Stimulated activated CD8-positive, alpha-beta memory T cell treated with anti-CD3 and anti-CD28 coated beads, Interleukin-4, amount 100 ng/mL, for 1 hour (primary cell): Measurements from ENCODE around the gene MKRN3.
A peak's percentile ranks its signal among the peaks of the same experiment; 100 is the strongest.

Experiments used
- DNase-seq, 2 donors: peaks; one replicate each; pipeline ENCODE4 v3.0.0-alpha.2; 2020; ENCODE audit warnings: low read depth in 2 of 2, low spot score in 1 of 2

Gene MKRN3

DNA sequence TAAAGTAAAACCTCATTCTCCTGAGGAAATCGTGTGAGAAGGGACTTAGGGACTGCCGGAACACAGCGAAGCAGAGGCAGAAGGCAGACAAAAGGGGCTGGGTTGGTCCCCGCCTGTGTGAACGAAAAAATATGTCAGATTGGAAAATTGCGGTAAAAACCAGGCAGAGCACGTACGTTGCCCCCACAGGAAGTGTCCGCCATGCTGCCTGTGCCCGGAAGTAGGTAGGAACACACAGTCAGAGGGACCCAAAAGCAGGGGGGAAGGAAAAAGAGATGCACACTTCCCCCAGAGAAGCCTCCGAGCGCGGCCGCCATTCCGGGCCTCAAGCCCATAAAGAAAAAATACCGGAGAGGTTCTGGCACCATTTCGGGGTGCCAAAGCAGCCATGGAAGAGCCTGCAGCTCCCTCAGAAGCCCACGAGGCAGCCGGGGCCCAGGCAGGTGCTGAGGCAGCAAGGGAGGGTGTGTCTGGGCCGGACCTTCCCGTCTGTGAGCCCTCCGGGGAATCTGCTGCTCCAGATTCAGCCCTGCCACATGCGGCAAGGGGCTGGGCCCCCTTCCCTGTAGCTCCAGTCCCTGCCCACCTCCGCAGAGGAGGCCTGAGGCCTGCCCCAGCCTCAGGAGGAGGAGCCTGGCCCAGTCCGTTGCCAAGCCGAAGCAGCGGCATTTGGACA is at the start of gene MKRN3:
Gene MKRN3 (plus strand): TSS at position 280 of the 676 bp plus-strand sequence. CDS start 109 bp downstream, at position 389.
- DNase-seq = peak in 1 of 2 donors; percentile 19

DNA sequence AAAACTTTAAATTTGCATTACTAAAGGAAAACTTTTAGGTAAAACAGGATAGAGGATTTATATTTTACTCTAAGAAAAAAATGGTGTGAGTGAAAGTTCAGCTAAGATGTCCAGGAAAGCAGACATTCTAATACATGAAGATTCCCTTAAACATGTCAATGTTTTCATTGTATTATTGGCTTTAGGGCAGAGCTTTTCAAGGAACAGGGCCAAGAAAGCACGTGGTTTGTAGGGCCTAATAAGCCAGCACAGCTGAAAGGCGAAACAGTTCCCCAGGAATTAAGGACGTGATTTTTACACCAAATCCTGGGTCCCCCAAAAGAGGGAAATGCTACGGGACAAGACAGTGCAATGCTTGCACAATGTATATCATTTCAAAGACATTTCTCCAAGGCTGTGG is 48.6 kb upstream of the MKRN3 start:
- DNase-seq = no peak

DNA sequence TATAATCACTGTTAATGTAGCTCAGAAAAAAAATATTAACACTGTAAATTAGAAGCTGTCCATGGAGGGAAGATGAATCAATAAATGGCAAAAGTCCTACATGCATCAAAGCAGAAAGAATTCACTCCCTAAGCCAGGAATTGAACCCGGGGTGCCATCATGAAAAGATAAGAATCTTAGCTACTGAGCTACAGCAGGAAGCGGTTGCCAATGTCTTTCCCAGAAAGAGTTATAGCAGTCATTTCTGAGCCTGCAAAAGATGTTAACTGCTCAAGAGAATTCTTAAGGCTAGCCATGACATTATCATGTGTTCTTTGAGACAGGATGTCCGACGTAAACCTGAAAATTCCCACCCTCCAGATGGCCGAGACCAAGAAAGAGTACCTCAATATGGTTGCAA is 47.4 kb upstream of the MKRN3 start:
- no peak for DNase-seq

DNA sequence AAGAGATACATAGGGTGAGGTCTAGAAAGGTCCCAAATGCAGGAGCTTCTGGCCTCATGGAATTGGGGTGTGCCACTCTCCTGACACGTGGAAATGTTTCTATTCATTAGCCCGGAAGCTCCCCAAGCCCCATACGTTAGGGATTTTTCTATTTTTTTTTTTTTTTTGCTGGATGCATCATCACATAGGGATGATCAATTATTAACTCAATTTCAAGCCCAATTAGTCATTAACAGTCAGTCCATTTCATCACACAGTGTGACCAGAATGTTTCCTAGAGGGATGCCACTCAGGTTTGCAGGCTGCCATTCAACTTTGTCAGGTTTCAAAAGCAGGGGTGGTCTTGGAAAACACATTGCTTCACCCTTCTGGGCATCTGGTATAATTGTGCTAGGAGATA is 40.7 kb upstream of the MKRN3 start:
- no peak for DNase-seq

DNA sequence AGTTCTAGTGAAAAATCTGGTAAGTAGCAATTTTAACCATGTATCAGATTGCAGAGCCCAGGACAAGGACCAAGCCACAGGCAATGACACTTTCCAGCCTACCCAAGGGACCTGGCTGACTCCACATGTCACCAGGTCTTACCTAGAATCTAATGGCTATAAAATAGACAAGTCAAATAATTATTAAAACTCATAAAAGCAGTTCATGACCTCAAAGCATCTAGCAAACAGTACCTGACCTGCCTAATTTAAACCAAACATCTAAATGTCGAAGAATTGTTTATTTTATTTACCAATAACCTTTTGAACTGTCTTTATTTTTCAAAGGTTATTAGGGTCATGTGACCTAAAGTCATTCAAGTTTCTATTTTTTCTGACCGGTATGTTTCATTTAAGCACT is 35.6 kb upstream of the MKRN3 start:
- no peak for DNase-seq

DNA sequence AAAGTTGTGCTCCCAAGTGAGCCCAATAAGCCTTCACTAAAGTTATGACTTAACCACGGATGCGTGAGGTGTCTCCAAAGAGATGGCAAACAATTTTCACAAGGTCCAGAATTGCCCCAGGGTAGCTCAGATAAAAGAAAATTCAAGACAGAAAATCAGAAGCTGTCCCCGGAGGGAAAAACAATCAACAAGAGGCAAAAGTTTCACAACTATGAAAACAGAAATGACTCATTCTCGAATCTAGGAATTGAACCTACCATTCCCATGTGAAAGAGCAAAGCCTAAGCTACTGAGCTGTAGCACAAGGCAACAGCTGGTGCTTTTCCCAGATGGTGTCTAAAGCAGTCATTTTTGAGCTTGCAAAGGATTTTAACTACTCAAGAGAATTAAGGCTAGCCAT is 33.5 kb upstream of the MKRN3 start:
- no peak for DNase-seq

DNA sequence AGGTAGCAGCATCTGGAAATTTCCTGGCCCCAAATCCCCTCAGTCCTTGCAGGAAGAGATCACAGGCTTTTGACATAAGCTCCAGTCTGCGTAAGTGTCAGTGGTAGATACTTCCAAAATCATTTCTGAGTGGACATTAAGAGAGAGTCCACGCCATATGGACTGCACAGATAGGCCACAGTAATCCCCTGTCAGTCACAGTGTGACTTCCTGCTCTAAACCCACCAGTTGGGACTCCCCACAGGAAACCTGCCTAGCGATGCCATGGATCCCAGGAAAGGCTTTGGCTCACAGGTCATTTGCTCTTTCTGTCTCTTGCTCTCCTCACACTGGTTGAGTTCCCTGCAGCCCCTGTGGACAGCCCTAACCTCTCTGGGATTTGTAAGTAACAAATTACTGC is 28.8 kb upstream of the MKRN3 start:
- DNase-seq = no peak

DNA sequence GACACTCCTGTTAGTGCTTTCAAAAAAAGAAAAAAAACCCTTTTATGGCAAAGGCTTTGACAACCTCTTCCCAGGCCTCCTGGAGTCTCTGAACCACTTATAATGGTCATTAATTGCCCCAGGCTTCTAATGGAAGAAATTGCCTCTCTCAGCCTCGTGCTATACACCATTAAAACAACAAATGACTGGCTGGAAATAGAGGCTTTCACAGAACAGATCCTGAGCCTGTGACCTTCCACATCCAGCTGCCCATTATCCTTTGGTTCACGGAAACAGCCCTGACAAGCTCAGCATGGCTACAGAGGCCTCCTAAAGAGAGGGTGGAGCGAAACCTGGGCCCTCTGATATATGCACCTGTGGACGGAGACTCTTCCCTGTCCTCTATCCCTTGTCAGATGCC is 26.8 kb upstream of the MKRN3 start:
- DNase-seq = no peak

DNA sequence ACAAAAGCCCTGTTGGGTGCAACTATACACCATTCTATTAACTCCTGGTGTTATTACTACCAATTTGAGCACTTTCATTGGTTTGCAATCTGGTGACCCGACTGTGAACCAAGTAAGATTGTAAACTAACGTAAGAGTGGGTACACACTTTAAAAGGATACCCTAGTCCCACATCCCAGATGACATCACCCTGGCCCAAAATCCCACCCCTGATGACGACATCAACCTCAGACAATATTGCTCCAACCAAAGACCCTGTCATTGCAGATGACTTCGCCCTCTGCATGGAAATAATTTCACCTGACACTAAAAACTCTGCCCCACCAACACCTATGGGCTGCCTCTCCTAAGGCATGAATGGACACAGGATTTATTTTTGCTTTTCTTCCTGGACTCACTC is 25.6 kb upstream of the MKRN3 start:
- no peak for DNase-seq

DNA sequence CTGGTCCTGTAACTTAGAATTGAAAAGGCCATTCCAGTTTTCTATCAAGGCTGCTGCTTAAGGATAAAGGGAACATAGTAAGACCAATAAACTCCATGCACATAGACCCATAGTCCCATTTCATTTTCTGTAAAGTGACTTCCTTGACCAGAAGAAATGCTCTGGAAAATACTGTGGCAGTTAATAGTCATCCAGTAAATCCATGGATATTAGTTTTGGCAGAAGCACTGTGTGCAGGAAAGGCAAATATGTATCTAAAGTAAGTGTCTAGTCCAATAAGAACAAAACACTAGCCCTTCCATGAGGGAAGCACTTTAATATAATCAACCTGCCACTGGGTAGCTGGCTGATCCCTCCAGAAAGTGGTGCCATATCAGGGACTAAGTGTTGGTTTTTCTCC is 19.3 kb upstream of the MKRN3 start:
- no peak for DNase-seq

DNA sequence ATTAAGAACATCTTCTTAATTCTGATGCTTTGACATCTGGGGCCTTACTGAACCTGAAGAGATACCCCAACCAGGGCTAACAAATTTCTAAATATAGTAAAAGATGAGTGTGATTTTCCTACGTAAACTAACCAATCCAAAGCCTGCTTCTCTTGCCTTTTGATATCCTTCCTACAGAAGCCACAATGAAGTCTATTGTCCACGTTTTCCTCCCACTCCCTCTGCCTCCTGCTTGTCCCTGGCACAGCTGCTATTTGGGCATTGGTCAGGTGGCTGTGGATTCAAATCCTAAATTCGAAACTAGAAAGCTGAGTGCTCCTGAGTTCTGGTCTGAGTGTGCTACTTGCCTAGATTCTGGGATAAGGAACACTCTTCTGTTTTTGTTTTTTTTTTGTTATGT is 17.4 kb upstream of the MKRN3 start:
- DNase-seq = no peak

DNA sequence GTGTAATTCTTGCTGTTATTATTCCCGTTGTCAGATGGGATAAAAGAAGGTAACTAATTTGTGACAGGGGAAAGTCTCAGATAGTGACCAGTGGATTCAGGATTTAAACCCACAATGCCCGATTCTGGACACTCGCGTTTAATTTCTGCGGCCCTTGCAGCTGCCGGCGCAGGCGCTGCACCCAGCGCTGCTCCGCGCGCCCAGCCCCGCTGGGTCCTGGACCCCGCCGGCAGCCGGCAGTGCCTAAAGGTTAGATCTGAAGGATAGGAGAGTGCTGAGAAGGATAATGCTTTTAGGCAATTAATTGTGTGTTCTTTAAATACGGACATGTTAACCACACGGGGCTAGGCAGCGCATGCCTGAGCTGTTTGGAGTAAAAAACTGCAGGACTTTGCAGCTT is 3.6 kb upstream of the MKRN3 start:
- no peak for DNase-seq

DNA sequence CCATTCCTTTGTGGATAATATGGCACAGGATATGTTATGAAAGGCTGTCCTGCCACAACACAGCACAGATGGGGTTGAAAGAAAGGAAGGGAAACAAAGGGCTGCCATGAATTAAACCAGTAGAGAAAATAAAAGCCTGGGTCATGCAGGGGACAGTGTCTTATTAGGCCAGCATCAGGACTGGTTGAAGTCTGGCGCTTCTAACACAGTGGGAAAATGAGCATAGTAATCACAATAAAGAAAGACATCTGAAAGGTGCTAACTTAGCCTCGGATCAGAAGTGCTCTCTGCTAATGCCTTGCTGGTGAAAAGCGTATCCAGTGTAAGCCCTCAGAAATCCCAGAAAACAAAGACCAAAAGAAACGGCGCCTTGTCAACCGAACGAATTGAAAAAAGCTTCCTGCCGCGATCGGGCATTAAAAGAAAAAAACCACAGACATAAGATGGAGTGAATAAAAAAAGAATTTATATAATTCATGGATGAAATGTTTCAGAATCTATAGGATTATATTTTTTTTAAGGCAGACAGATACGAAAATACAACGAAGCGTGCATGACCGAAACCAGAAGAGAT is 566 bp upstream of the MKRN3 start:
- DNase-seq = no peak

DNA sequence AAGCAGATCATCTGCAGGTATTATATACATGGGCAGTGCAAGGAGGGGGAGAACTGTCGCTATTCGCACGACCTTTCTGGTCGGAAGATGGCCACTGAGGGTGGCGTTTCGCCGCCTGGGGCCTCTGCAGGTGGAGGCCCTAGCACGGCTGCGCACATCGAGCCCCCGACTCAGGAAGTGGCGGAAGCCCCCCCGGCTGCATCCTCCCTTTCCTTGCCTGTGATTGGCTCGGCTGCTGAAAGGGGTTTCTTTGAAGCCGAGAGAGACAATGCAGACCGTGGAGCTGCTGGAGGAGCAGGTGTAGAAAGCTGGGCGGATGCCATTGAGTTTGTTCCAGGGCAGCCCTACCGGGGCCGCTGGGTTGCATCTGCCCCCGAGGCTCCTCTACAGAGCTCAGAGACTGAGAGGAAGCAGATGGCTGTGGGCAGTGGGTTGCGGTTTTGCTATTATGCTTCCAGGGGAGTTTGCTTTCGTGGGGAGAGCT is 639 bp downstream of the MKRN3 start:
- peak in 1 of 2 donors; percentile 2 for DNase-seq

DNA sequence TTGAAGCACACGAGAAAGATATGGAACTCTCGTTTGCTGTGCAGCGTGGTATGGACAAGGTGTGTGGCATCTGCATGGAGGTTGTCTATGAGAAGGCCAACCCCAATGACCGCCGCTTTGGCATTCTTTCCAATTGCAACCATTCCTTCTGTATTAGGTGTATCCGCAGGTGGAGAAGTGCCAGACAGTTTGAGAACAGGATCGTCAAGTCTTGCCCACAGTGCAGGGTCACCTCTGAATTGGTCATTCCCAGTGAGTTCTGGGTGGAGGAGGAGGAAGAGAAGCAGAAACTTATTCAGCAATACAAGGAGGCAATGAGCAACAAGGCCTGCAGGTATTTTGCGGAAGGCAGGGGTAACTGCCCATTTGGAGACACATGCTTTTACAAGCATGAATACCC is 1.2 kb downstream of the MKRN3 start:
- no peak for DNase-seq

DNA sequence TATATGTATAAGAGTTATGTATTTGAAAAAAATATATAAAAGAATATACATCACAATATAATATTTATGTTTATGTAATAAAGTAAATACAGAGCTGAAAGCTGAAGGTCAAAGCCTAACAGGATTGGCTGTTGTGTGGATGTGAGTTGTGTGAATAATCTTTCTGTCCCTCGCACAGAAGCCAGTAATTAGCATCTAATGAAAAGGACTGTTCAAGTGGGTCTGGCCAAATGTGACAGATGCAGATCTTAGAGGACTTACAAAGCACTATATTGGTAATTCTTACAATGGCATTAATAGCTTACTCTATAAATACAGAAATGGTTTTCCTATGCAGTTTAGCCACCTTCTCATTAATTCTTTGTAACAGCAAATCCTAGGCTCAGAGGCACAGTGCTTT is 2.4 kb downstream of the MKRN3 start:
- no peak for DNase-seq

DNA sequence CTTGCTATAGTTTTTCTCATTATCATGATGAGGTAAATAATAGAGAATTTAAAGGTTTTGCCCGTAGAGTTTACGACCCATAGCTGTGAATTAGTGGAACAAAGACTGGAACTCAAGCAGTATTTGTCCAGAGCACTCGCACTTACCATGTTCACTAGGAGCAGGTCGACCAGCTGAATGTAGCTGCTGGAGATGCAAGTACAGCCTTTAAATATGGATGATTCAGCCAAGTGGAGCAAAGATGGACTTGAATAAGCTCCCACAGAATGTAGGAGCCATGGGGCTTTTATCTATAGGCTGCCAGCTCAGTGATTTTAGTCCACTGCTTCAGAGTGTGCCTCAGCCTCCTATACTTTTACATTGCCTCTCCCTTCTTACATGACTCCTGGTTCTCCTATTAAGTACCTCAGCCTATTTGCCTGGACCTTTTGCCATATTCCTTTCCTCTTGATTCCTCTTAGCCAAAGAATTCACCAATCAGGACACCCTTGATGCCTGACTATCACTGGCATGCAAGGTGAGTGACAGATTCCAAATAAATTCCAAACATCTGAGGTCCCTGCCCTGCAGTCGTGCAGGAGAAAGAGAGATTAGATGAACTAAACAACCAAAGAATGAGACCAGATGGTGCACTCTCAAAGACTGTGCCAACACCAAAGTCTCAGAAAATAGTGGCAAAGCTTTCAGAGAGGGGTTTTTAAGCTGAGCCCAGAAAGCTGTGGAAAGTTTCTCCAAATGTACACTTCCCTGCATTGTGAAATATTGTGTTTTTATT is 3.9 kb downstream of the MKRN3 start:
- no peak for DNase-seq

DNA sequence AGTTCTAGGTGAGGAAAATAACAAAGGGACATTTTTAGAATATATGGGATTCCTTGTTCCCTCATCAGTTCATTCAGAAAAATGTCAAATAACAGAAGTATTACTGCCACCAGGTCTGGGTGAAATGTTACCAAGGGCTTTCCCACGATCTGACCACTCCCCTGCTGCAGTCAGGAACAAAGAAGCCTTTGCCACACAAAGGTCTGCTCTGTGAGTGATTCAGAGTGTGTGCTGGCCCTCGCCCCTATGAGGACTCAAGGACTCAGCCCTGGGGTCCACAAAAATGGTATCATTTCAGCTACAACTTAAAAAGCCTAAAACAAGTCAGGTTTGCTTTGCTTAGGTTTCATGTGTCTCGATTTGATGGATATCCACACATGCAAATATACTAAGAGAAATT is 5.0 kb downstream of the MKRN3 start:
- no peak for DNase-seq

DNA sequence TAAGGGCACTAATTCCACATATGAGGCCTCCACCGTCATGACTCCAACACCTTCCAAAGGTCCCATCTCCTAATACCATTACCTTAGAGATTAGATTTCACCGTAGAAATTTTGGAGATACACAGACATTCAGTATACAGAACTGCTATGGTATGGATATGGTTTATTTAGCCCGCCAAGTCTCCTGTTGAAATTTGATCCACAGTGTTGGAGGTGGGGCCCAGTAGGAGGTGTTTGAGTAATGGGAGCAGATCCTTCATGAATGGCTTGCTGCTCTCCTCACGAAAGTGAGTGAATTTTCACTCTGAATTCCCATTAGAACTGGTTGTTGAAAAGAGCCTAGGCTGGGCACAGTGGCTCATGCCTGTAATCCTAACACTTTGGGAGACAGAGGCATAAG is 7.4 kb downstream of the MKRN3 start:
- DNase-seq = no peak

DNA sequence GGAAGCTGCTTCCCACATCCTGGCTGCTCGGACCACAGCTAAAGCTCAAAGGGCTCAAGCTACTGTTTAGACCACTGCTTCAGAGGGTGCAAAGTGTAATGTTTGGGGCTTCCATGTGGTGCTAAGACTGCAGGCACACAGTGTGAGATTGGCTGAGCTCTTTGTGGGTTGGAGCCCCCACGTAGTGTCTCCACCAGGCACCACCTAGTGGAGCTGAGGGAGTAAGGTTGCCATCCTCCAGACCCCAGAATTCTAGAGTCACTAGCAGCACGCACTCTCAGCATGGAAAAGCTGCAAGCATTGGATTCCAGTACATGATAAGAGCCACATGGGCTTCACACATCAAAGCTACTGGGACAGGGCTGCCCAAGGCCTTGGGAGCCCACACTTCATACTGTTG is 9.3 kb downstream of the MKRN3 start:
- no peak for DNase-seq

DNA sequence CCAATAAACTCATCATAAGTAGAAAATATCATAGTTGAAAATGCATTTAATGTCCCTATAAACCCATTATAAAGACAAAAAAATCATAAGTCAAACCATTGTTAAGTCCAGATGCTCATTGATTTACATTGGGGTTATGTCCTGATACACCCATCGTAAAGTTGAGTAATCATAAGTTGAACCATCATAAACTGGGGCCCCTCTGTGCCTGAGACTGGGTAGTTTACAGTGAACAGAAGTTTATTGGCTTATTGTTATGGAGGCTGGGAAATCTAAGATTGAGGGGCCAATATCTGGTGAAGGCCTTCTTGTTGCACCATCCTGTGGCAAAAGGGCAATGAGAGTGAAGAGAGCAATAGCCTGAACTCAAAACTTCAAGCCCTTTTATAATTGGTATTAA is 10.6 kb downstream of the MKRN3 start:
- no peak for DNase-seq

DNA sequence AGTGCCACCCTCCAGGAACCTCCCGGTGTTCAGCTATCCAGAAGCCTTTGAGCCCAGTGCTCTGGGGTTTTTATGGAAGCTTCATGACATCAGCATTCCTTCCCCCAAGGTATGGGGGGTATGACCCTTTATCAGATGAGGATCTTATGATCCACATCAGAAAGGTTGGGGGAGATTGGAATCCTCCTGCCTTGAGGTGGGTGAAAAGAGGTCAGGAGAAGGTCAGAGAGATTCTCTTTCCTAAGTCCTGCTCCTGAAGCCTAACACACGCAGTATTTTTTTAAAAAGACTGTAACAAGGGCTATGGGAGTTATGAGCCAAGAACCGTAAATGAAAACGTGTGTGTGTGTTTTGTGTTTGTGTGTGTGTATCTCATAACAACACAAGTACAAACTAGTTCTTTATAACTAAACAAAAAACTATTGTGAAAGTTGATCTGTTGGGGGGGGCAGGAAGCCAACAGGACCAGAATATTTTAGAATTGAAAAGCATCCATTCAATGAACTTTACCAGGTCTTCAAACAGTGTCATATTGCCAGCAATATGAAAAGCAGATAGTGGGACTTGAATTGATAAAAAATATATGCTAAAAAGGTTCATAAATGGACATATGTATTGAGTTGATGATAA is 13.2 kb downstream of the MKRN3 start:
- no peak for DNase-seq
